ENCODE data around the gene TRPV6.

DNA sequence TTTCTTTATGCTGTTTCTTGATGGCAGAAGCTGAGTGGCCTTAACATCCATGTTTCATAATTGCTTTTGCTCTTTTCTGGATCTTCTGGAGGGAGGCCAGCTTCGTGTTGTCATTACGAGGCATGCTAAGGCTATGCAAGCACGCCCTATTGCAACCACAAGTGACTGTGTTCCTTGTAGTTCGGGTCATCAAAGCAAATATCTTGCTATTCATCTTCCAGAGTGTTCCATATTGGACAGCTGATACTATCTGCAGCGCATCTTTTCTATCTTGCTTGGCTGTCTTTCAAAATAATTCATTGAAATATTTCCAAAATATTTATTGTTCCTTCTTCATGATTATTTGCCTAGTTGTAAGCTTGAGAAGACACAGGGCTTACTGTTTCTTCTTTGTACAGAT is 25.7 kb downstream of the TRPV6 start:
- TF ChIP-seq CTCF (conservative IDR thresholded peaks at IDR 0.05; ENCODE audit: low read depth, low read length) (no peak), EZH2 (IDR thresholded peaks at IDR 0.05; ENCODE audit: borderline replicate concordance, low read depth, low read length, poor library complexity, severe bottlenecking) (no peak)

Data from A673 (cell line).